Astrocyte of the cerebellum (primary cell): ENCODE results near the gene VTI1A.
A peak's percentile ranks its signal among the peaks of the same experiment; 100 is the strongest.
"Not testable (repeated sequence)": the region's sequence is repeated elsewhere in the genome, so short reads cannot be mapped to it uniquely, and the experiment has no call there.

ENCODE experiments used
- DNase-seq: peaks from one replicate; pipeline ENCODE4 v3.0.0-alpha.2; 2011; ENCODE audit warnings: low read depth
- H3K4me3 ChIP-seq: 2 replicates; pipeline ENCODE4 v1.5.1; 2011; ENCODE audit warnings: mild to moderate bottlenecking, low read depth, low read length, moderate library complexity
- in situ Hi-C: cut with HindIII; loops from 2 replicates; pipeline ENCODE4 v1.10.0; 2017; ENCODE audit warnings: low sequenced_read_pairs
- TF ChIP-seq, protein P1 (sequence below): IDR thresholded peaks from 2 replicates; pipeline ENCODE4 v1.5.1; 2012; ENCODE audit warnings: low read length, low read depth, moderate library complexity, mild to moderate bottlenecking; ENCODE audit errors: missing control alignments

The VTI1A gene

DNA sequence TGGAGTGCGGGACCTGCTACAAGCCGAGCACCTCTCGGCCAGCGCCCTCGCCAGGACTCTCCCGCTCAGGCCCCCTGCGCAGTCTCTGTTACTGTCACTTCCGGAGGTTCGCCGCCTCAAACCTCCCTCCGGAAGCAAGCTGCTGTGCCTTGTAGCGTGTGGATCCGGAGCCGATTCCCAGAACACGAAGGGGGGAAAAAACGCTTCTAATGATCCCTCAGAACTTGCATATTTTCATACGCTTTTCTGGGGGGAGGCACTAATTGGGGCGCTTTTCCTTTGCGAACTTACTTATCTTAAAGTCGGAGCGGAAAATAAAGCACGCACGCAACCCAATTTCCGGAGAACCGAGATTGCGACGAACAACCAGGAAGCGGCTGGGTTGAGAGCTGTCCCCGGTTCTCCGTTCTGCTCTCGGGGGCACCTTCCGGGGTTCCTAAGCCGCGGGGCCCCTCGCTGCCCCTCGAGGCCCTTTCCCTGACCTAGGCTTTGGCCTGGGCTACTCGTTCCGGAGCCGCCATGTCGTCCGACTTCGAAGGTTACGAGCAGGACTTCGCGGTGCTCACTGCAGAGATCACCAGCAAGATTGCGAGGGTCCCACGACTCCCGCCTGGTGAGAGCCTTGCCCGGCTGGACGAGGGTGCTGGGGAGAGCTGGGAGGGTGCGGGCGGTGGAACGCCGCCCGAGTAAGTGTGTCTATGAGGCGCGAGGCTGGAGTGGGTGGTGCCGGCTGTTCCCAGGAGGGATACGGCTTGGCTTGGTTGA, at the start of gene VTI1A, which contains the start of gene ZDHHC6:
TSS of gene VTI1A (plus strand) at position 361 of the 765 bp plus-strand sequence. CDS start at position 520, 159 bp downstream.
TSS of gene ZDHHC6 (minus strand) at position 60 of the 765 bp plus-strand sequence. CDS start 1,478 bp downstream, outside the sequence.
- in situ Hi-C loops: no loop called here
- TF ChIP-seq, protein P1, sequence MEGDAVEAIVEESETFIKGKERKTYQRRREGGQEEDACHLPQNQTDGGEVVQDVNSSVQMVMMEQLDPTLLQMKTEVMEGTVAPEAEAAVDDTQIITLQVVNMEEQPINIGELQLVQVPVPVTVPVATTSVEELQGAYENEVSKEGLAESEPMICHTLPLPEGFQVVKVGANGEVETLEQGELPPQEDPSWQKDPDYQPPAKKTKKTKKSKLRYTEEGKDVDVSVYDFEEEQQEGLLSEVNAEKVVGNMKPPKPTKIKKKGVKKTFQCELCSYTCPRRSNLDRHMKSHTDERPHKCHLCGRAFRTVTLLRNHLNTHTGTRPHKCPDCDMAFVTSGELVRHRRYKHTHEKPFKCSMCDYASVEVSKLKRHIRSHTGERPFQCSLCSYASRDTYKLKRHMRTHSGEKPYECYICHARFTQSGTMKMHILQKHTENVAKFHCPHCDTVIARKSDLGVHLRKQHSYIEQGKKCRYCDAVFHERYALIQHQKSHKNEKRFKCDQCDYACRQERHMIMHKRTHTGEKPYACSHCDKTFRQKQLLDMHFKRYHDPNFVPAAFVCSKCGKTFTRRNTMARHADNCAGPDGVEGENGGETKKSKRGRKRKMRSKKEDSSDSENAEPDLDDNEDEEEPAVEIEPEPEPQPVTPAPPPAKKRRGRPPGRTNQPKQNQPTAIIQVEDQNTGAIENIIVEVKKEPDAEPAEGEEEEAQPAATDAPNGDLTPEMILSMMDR: peak; percentile 32
- DNase-seq: peak; percentile 51
- peak within 1 kb of the TSS; percentile 77 for H3K4me3 ChIP-seq

DNA sequence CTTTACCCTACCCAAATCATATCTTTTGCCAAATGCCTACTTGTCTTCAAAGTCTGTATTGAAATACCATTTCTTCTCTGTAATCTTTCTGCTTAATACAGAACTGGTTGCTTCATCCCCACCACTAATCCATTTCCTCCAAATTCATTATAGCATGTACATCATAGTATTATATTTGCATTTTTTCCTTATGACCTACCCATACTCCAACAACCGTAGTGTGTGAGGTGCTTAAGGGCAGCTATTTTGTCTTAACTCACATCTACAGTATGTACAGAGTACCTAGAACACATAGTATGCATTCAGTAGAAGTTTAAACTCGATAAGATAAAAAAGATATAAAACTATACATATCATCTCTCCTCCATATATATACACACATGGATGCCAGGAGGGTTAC, 49.4 kb upstream of the VTI1A start:
- no peak overlapping the region for H3K4me3 ChIP-seq
- TF ChIP-seq, protein P1: no peak
- DNase-seq: no peak
- in situ Hi-C loops: no loop called here

DNA sequence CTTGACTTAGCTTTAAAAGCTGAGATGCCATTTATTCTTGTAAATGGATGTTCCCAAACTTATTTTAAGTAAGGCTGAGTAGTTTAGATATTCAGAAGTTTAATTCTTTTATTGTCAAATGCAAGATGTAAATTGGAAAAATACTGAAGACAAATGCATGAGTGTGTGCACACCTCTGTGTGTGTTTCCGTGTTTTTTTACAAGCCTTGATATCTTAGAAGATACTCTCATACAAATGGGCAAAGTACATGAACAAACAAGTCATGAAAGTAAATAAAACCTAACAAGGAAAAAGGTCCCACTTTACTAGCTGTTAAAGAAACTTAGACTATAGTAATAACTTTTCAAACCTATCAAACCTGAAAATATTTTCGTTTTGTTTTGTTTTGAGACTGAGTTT, 44.1 kb upstream of the VTI1A start:
- TF ChIP-seq, protein P1: no peak
- in situ Hi-C loops: no loop called here
- no peak for DNase-seq
- H3K4me3 ChIP-seq: no peak overlapping the region

DNA sequence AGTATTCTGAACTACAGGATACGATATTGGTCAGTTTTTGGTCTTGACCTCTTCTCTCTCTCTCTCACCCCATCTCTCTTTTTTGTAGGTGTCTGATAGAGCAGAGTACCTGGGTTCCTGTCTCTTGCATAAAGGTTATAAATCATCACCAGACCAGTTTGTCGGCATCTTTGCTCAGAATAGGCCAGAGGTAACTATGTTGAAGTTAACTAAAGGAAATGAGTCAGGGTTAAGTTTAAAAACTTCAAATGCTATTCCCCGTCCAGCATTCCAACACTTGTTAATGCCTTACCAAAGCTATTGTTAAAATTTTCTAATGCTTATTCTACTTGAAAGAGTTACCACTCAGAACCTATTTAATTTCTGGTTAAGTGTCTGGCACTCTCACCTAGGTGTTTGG, 42.4 kb upstream of the VTI1A start:
- in situ Hi-C loops: no loop called here

DNA sequence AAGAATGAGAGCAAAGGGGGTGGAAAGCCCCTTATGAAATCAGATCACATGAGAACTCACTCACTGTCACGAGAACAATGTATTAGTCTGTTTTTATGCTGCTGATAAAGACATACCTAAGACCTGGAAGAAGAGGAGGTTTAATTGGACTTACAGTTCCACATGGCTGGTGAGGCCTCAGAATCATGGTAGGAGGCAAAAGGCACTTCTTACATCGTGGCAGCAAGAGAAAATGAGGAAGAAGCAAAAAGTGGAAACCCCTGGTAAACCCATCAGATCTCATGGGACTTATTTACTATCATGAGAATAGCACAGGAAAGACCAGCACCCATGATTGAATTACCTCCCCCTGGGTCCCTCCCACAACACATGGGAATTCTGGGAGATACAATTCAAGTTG, 40.2 kb upstream of the VTI1A start:
- in situ Hi-C loops, H3K4me3 ChIP-seq, DNase-seq: not testable (repeated sequence)

More for the DNA sequence above, 42.4 kb upstream of the VTI1A start:
- DNase-seq: no peak
- no peak overlapping the region for H3K4me3 ChIP-seq
- TF ChIP-seq, protein P1: no peak

DNA sequence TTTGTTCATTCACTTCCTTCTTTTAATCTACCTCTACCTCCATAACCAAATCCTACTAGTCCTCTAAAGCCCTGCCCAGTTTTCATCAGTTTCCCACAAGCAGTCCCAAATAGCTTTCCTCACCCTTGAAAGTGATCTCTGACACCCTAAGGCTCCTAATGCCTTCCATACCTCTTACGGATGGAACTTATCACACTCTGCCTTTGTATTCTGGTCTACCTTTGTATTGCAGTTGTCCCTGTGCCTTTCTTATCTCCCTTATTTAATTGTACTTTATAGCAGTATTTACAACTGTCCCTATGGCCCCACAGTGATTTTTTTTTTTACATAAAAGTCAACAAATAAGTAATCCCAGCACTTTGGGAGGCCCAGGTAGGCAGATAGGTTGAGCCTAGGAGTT, 39.3 kb upstream of the VTI1A start:
- H3K4me3 ChIP-seq: no peak overlapping the region
- no peak for DNase-seq
- TF ChIP-seq, protein P1: no peak
- in situ Hi-C loops: no loop called here

DNA sequence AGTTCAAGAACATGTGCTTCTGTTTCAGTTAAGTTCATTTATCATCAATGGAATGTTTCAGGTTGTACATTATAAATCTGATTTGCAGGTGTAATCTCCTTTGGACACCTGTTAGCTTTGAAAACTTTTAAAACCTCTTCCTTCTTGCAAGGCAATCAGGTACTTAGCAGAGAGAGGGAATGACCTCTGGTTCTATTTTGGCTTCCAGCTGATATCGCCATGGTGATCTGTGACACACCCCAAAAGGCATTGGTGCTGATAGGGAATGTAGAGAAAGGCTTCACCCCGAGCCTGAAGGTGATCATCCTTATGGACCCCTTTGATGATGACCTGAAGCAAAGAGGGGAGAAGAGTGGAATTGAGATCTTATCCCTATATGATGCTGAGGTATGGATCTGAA, 37.7 kb upstream of the VTI1A start:
- TF ChIP-seq, protein P1: no peak
- no peak overlapping the region for H3K4me3 ChIP-seq
- in situ Hi-C loops: no loop called here
- no peak for DNase-seq
